Endothelial cell (in vitro differentiated cells): ENCODE measurements around the gene OSBPL8. TPM values are rescaled to one million over a fixed set of nuclear protein-coding genes. Genes with fewer than 3 reads are reported as not detected.

Experiments
- DNase-seq: peaks from one replicate; pipeline ENCODE4 v3.0.0; 2021; ENCODE audit warnings: low spot score
- H3K27ac Mint-ChIP-seq: one replicate; pipeline ENCODE4 v1.8.0; 2021; ENCODE audit warnings: mixed read lengths, inconsistent platforms; ENCODE audit not compliant: unreplicated experiment
- H3K27me3 Mint-ChIP-seq: one replicate; pipeline ENCODE4 v1.8.0; 2021; ENCODE audit warnings: mild to moderate bottlenecking, moderate library complexity, mixed read lengths, inconsistent platforms; ENCODE audit not compliant: unreplicated experiment
- H3K36me3 Mint-ChIP-seq: one replicate; pipeline ENCODE4 v1.8.0; 2021; ENCODE audit warnings: mild to moderate bottlenecking, low read depth, mixed read lengths, inconsistent platforms; ENCODE audit not compliant: unreplicated experiment
- H3K4me1 Mint-ChIP-seq: one replicate; pipeline ENCODE4 v1.8.0; 2021; ENCODE audit warnings: mild to moderate bottlenecking, mixed read lengths, inconsistent platforms; ENCODE audit not compliant: unreplicated experiment
- H3K4me3 Mint-ChIP-seq: one replicate; pipeline ENCODE4 v1.8.0; 2021; ENCODE audit warnings: mild to moderate bottlenecking, mixed read lengths, inconsistent platforms; ENCODE audit not compliant: unreplicated experiment
- H3K9me3 Mint-ChIP-seq: one replicate; pipeline ENCODE4 v1.8.0; 2021; ENCODE audit warnings: mixed read lengths, inconsistent platforms; ENCODE audit not compliant: unreplicated experiment
- total RNA-seq: library from RNA; stranded (reverse); fragmentation: NEBNext Ultra II Directional; extraction: Animal tissue kit (Norgen Biotek cat#: 25700); gene quantifications from one replicate; pipeline ENCODE4 v1.2.1, GENCODE V29; 2021; ENCODE audit not compliant: unreplicated experiment
- TF ChIP-seq, protein P1 (sequence below): fragments of 200-600 bp; sonication (generic); IDR thresholded peaks from one replicate; pipeline ENCODE4 v1.5.0; 2021; ENCODE audit warnings: antibody characterized with exemption; ENCODE audit not compliant: unreplicated experiment

The OSBPL8 gene
- total RNA-seq, 1 donor from 2014 or later: 82.3 TPM

DNA sequence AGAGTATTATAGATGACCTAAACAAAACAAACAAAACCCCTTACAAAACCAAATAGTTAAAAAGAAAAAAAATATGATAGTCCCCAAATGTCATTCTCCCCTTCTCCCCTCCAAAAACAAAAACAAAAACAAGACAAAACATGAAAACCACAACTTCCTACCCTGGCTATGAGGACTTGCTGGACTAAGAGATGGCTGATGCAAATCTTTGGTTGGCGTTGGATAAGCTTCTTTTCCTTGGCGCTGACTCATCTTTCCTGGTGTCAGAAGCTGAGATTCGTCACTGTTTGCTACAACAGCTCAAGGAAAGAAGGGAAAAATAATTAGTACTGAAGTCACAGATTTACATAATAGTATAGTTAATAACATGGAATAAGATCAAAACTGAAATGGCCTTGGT, 108.9 kb downstream of the OSBPL8 start:
- Mint-ChIP-seq H3K4me3 (no peak overlapping the region), H3K36me3 (no peaks in the 10 kb centered on the region), H3K9me3 (no peaks in the 10 kb centered on the region), H3K27ac (no peak overlapping the region), H3K27me3 (no peaks in the 10 kb centered on the region), H3K4me1 (peaks cover 10% of the 10 kb centered on the region)
- TF ChIP-seq, protein P1, sequence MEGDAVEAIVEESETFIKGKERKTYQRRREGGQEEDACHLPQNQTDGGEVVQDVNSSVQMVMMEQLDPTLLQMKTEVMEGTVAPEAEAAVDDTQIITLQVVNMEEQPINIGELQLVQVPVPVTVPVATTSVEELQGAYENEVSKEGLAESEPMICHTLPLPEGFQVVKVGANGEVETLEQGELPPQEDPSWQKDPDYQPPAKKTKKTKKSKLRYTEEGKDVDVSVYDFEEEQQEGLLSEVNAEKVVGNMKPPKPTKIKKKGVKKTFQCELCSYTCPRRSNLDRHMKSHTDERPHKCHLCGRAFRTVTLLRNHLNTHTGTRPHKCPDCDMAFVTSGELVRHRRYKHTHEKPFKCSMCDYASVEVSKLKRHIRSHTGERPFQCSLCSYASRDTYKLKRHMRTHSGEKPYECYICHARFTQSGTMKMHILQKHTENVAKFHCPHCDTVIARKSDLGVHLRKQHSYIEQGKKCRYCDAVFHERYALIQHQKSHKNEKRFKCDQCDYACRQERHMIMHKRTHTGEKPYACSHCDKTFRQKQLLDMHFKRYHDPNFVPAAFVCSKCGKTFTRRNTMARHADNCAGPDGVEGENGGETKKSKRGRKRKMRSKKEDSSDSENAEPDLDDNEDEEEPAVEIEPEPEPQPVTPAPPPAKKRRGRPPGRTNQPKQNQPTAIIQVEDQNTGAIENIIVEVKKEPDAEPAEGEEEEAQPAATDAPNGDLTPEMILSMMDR: no peak
- DNase-seq: no peak

DNA sequence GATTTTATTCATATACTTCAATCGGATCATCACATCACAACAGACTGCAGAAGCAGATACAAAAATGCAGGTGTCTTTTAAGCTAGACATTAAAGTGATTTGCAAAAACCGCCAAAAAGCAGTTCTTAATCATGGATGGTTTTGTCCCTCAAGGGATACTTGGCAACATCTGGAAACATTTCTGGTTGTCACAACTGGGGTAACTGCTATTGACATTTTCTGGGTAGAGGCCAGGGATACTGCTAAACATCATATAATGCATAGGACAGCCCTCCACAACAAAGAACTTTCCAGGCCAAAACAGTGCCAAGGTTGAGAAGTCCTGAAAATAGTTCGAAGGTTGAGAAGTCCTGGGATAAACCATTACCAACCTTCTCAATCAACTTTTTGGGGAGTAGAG, 109.6 kb downstream of the OSBPL8 start:
- peaks cover 10% of the 10 kb centered on the region for H3K4me1 Mint-ChIP-seq
- no peaks in the 10 kb centered on the region for H3K36me3 Mint-ChIP-seq
- no peak for DNase-seq
- no peak overlapping the region for H3K4me3 Mint-ChIP-seq
- no peaks in the 10 kb centered on the region for H3K9me3 Mint-ChIP-seq
- no peak overlapping the region for H3K27ac Mint-ChIP-seq
- H3K27me3 Mint-ChIP-seq: no peaks in the 10 kb centered on the region
- TF ChIP-seq, protein P1: no peak

DNA sequence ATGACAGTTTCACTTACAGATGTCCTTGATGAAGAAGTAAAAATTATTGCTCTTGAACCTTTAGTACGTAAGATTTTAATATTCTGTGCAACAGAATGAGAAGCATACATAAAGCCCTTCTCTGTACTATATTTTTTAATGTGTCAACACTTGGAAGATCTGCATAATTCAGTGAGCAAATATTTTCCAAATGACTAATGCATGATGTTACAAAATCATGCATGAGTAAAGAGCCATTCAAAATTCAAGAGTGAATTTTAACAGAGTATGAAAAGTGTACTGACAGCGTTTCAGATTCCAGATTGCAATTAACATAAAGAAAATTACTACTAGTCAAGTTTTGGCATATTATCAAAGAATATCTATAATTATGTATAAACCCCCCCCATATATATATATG, 110.0 kb downstream of the OSBPL8 start:
- no peaks in the 10 kb centered on the region for H3K36me3 Mint-ChIP-seq
- no peaks in the 10 kb centered on the region for H3K9me3 Mint-ChIP-seq
- TF ChIP-seq, protein P1: no peak
- H3K27ac Mint-ChIP-seq: no peak overlapping the region
- DNase-seq: no peak
- peaks cover 10% of the 10 kb centered on the region for H3K4me1 Mint-ChIP-seq
- no peaks in the 10 kb centered on the region for H3K27me3 Mint-ChIP-seq
- no peak overlapping the region for H3K4me3 Mint-ChIP-seq

DNA sequence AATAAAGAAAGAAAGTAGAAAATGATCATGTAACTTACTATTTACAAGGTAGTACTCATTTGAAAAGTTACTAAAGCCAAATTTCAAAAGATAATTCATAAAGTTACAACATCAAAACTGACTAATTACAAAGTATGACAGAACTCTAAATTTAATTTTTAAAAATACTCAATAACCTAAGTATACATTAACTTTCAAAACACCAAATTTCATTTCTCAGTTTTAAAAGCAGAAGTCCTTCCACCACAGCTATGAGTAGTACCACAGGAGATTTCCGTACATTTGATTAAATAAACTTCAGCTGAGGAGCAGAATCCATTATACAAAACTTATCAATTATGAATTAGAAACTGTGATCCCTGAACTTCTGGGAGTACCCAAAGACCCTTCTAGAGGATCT, 110.6 kb downstream of the OSBPL8 start:
- DNase-seq: no peak
- peaks cover 10% of the 10 kb centered on the region for H3K4me1 Mint-ChIP-seq
- H3K9me3 Mint-ChIP-seq: no peaks in the 10 kb centered on the region
- H3K36me3 Mint-ChIP-seq: no peaks in the 10 kb centered on the region
- H3K27ac Mint-ChIP-seq: no peak overlapping the region
- no peaks in the 10 kb centered on the region for H3K27me3 Mint-ChIP-seq
- H3K4me3 Mint-ChIP-seq: no peak overlapping the region
- TF ChIP-seq, protein P1: no peak

- Mint-ChIP-seq H3K27me3 (no peaks in the 10 kb centered on the region), H3K9me3 (no peaks in the 10 kb centered on the region), H3K36me3 (no peaks in the 10 kb centered on the region), H3K4me1 (peaks cover 3% of the 10 kb centered on the region), H3K4me3 (no peak overlapping the region), H3K27ac (no peak overlapping the region)
- no peak for DNase-seq
- TF ChIP-seq, protein P1: no peak
Measured at GRCh38 chr12:76446090-76446489, 113.5 kb downstream of the OSBPL8 start.
